ENCODE results near the gene TIFAB.

DNA sequence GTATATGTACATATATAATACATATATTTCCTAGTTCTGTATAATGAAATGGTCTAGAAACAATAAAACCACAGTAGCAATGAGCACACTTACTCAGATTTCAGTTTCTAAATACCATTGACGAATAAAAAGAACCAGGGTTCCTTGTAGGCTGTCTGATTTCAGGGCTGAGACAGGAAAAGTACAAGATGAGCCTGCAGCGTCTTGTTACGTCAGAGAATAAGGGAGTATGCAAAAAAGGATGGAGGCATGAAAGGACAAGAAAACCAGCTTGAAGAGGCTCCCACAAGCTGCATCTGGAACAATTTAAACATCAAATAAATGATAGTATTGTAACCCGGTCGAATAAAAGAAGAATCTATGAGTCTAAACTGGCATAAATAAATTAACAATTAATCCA is 17.8 kb upstream of the TIFAB start:
- TF ChIP-seq POLR2A (IDR thresholded peaks at IDR 0.05) (no peak), EP300 (IDR thresholded peaks at IDR 0.05) (no peak)
